ENCODE data around the gene LHFPL3.

The LHFPL3 gene

DNA sequence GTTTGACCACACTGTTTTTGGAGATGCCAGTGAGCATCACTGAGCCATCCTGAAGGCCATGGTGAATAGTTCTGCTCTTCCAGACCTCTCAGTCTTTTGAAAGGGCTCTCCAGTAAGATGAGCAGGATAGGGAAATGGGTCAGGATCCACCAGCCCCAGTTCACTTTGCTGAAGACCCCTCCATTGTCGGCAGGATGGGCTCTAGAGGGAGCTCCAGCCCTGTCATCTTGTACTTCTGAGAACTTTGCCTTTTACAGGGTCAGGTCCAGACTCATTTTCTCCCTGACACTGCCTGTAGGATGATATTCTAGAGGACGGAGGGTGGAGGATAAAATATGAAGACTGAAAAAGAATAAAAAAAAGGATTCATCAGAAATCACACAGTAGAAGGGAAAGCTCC, 13.1 kb downstream of the LHFPL3 start:
- TF ChIP-seq ZNF274 (IDR thresholded peaks at IDR 0.05; ENCODE audit: low read depth, low read length) = no peak
- H3K4me3 ChIP-seq (ENCODE audit: low read length) = no peak overlapping the region

GRCh38 chr7:104352736-104353135, 24.3 kb downstream of the LHFPL3 start:
- TF ChIP-seq ZNF274 (IDR thresholded peaks at IDR 0.05; ENCODE audit: low read depth, low read length) = no peak

DNA sequence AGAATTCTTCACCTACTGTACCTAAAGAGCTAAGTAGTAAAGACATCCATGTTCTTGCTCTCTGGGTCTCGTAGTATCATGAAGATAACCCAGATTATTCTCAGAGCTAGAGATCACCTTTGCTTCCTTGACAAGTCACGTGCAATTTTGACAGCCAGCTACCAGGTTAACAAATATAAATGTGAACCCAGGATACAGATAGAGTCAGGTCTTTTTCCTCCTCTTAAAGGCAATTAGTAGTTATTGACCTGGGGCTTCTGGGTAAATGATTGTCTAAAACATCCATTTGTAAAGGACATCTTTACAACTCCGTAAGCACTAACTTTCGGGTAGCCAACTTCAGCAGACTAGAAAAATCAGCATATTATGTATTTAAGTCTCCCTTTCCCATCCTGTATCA, 28.8 kb downstream of the LHFPL3 start:
- no peak for TF ChIP-seq ZNF274 (IDR thresholded peaks at IDR 0.05; ENCODE audit: low read depth, low read length)
- H3K4me3 ChIP-seq (ENCODE audit: low read length) = no peak overlapping the region

More at GRCh38 chr7:104352736-104353135, 24.3 kb downstream of the LHFPL3 start:
- H3K4me3 ChIP-seq (ENCODE audit: low read length) = no peak overlapping the region

GRCh38 chr7:104358446-104359132, 30.2 kb downstream of the LHFPL3 start:
- TF ChIP-seq ZNF274 (IDR thresholded peaks at IDR 0.05; ENCODE audit: low read depth, low read length) = no peak
- no peak overlapping the region for H3K4me3 ChIP-seq (ENCODE audit: low read length)

- no peak overlapping the region for H3K4me3 ChIP-seq (ENCODE audit: low read length)
- no peak for TF ChIP-seq ZNF274 (IDR thresholded peaks at IDR 0.05; ENCODE audit: low read depth, low read length)
These were observed 34.4 kb downstream of the LHFPL3 start for GRCh38 chr7:104362756-104363155.

DNA sequence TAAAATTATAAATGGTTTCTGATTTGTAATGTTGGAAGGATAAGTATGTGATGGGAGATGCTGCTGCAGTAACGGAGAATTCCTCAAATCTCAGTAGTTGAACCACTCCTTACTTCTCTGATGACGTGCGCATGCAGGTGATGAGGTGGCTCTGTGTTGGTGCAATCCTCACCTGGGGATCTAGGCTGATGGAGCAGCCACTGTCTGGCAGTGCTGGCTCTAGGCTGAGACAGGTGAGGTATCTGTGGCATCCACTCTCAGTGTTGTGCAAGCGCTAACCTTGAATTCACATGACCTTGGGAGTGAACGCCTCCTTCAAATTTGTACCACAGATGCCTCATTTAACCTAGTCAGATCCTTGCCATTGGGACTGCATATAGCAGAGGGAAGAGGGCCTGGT, 35.0 kb downstream of the LHFPL3 start:
- H3K4me3 ChIP-seq (ENCODE audit: low read length) = no peak overlapping the region
- TF ChIP-seq ZNF274 (IDR thresholded peaks at IDR 0.05; ENCODE audit: low read depth, low read length) = no peak

DNA sequence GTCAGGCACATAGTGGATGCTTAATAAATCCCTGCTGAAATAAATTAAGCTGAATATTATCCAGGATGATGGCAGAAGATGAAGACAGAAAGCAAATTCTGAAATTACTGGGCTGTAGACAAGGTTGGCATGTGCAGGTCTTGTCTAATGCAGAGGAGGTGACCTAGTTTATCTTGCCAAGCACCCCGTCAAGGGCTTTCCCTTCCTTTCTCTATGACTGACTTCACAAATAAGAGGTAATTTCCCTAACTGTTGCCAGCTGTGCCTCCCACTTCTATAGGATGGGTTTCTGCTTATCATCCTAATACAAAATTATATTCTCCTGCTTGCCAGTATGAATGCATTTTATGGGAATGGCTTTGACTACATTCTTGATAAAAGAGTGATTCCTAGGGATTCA, 38.0 kb downstream of the LHFPL3 start:
- no peak for TF ChIP-seq ZNF274 (IDR thresholded peaks at IDR 0.05; ENCODE audit: low read depth, low read length)
- H3K4me3 ChIP-seq (ENCODE audit: low read length) = no peak overlapping the region

- H3K4me3 ChIP-seq (ENCODE audit: low read length) = no peak overlapping the region
These were observed 39.5 kb downstream of the LHFPL3 start for GRCh38 chr7:104367926-104368325.

DNA sequence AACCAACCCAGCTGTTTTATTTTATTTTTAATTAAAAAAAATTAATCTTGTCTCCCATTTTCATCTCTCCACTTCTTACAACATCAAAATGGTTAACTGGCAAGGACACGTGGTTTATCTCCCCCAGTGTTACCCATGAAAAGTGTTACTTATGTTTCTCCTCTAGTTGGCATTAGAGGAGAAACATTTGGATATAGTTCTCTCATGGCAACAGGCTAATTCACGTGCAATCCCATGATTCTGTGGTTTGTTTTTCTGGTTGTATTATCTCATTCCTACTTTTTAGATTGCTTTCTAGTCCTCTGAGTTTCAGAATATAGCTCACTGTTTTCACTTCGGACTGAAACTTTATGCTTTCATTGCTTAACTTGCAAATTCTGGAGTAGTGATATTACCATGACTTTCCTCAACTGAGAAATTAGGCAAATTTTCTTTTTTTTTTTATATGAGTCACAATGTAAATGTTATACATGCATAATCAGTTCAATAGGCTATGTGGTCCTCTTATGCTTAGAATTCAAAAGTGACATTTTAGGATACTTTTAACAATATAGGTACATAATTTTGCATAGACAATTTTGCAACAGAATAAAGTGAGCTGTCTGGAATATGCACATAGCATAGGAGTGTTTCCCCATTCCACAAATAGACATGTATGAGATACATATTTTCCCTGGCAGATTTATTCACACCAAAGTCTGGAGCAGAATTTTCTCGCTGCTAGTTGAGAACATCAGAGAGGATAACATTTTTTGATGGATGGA, 43.0 kb downstream of the LHFPL3 start:
- H3K4me3 ChIP-seq (ENCODE audit: low read length) = no peak overlapping the region
- TF ChIP-seq ZNF274 (IDR thresholded peaks at IDR 0.05; ENCODE audit: low read depth, low read length) = no peak

More at GRCh38 chr7:104367926-104368325, 39.5 kb downstream of the LHFPL3 start:
- no peak for TF ChIP-seq ZNF274 (IDR thresholded peaks at IDR 0.05; ENCODE audit: low read depth, low read length)

DNA sequence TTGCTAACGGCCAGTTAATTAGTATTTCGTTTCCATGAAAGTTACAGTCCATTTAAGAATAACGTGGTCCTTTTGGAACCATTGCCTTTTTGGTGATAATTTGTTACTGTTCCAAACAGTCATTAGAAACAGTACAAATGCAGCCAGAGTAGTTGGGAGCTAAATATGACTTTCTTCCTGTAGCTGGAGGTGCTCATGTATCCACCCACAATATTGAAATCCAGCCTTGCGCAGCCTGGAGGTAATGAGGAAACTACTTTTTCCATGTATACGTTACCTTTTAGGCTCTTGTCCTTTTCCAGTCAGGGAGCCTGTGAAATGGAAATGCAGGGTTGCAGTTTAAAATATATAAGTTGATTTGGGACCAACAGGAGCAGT, 43.6 kb downstream of the LHFPL3 start:
- no peak for TF ChIP-seq ZNF274 (IDR thresholded peaks at IDR 0.05; ENCODE audit: low read depth, low read length)
- no peak overlapping the region for H3K4me3 ChIP-seq (ENCODE audit: low read length)

DNA sequence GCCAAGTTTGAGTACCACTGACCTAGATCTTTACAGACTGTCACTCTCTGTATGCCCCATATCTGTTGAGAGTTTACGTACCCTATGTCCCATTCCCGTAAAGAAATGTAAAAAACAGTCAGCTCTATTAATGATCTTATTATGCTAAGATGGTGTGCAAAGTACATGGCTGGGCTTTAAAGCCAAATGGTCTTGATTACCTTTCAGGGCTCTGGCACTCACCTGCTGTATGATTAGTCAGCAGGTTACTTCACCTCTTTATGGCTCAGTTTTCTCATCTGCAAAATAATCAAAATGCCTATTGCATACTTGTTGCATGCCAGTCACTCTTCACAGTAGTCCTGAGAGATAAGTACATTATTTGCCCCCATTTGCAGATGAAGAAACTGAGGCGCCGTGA, 54.2 kb downstream of the LHFPL3 start:
- H3K4me3 ChIP-seq (ENCODE audit: low read length) = no peak overlapping the region
- no peak for TF ChIP-seq ZNF274 (IDR thresholded peaks at IDR 0.05; ENCODE audit: low read depth, low read length)

- TF ChIP-seq ZNF274 (IDR thresholded peaks at IDR 0.05; ENCODE audit: low read depth, low read length) = no peak
- no peak overlapping the region for H3K4me3 ChIP-seq (ENCODE audit: low read length)
These were observed 58.5 kb downstream of the LHFPL3 start for GRCh38 chr7:104386943-104387342.

DNA sequence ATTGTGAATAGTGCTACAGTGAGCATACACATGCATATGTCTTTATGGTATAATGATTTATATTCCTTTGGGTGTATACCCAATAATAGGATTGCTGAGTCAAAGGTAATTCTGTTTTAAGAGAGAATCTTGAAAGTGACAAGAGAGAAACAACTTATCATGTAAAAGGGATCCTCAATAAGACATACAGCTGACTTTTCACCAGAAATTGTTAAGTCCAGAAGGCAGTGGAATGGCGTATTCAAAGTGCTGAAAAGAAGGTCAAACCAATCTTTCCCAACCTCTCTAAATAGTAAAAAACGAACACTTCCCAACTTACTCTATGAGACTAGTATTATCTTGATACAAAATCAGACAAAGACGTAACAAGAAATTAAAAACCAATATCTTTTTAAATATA, 59.8 kb downstream of the LHFPL3 start:
- no peak for TF ChIP-seq ZNF274 (IDR thresholded peaks at IDR 0.05; ENCODE audit: low read depth, low read length)
- no peak overlapping the region for H3K4me3 ChIP-seq (ENCODE audit: low read length)

- no peak for TF ChIP-seq ZNF274 (IDR thresholded peaks at IDR 0.05; ENCODE audit: low read depth, low read length)
- H3K4me3 ChIP-seq (ENCODE audit: low read length) = no peak overlapping the region
These were observed 66.8 kb downstream of the LHFPL3 start for GRCh38 chr7:104395162-104395561.

DNA sequence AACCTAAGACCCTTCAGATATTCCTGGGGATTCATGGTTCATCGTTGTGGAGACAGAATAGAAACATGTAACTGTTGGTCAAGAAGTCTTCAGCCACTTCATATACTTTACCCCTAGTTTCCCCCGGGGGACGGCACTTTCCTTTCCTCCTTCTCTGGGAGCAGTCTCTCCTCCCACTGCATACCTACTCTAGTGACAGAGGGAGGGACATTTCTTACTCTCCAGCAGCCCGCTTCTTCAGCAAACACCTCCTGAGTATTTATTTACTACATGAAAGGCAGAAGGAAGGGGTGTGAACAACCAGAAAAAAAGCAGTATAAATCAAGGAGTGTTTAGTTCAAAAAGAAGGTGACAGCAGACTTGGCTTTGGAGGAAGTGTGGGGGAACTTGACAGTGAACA, 69.0 kb downstream of the LHFPL3 start:
- no peak for TF ChIP-seq ZNF274 (IDR thresholded peaks at IDR 0.05; ENCODE audit: low read depth, low read length)
- H3K4me3 ChIP-seq (ENCODE audit: low read length) = no peak overlapping the region
